B cell (primary cell): Measurements from ENCODE around the gene PRIM1. TPM values are rescaled to one million over a fixed set of nuclear protein-coding genes. Genes with fewer than 3 reads are reported as not detected.

Experiments
- ATAC-seq: fragments of 200-7000 bp; cut with Tn5 transposase; one replicate; pipeline ENCODE4 v1.10.0; 2021; ENCODE audit warnings: low read depth, mild to moderate bottlenecking, moderate number of reproducible peaks, moderate library complexity
- CTCF ChIA-PET: fragments of 350-600 bp; sonication (Branson Sonifier 250); formaldehyde crosslinking; loops from one replicate; lab custom pipeline; 2021; ENCODE audit warnings: antibody characterized with exemption, inconsistent platforms; lab: Charles Lee
- POLR2A ChIA-PET: fragments of 350-600 bp; sonication (Branson Sonifier 250); formaldehyde crosslinking; loops from one replicate; lab custom pipeline; 2021; ENCODE audit warnings: antibody characterized with exemption; lab: Charles Lee
- DNase-seq: peaks from one replicate; pipeline ENCODE4 v3.0.0; 2013
- H2AFZ ChIP-seq: 2 replicates; pipeline ENCODE4 v1.6.1; 2012; ENCODE audit warnings: mild to moderate bottlenecking, low read depth, low read length; ENCODE audit not compliant: insufficient read depth, poor library complexity, severe bottlenecking
- H3K27ac ChIP-seq, 2 donors: 1 replicate in 1 of 2; 2 replicates in 1 of 2; pipeline ENCODE4 v1.5.1; 2012 to 2013; ENCODE audit warnings: low read length in 2 of 2, mild to moderate bottlenecking in 2 of 2, moderate library complexity in 1 of 2
- H3K27me3 ChIP-seq, 4 experiments: fragments of 200-600 bp in 1 of 4; sonication (generic) in 1 of 4; replicated peaks in 1 of 4; 1 replicate in 2 of 4; 2 replicates in 2 of 4; pipeline versions ENCODE4 v1.6.1 to v1.7.0; 2013 to 2016; ENCODE audit warnings: low read length in 3 of 4, mild to moderate bottlenecking in 2 of 4, mixed read lengths in 1 of 4, moderate library complexity in 1 of 4; ENCODE audit not compliant: insufficient read depth in 4 of 4, control insufficient read depth in 3 of 4; ENCODE audit errors: control extremely low read depth in 1 of 4
- H3K36me3 ChIP-seq, 2 experiments: replicated peaks in 1 of 2; 1 replicate in 1 of 2; 2 replicates in 1 of 2; pipeline versions ENCODE4 v1.6.1 to v1.7.1; 2013; ENCODE audit warnings: low read length in 1 of 2; ENCODE audit not compliant: insufficient read depth in 2 of 2, control insufficient read depth in 1 of 2; ENCODE audit errors: control extremely low read depth in 1 of 2, extremely low read depth in 1 of 2
- H3K4me1 ChIP-seq, 2 donors: fragments of 200-600 bp in 1 of 2; sonication (generic) in 1 of 2; 1 replicate in 1 of 2; 2 replicates in 1 of 2; pipeline versions ENCODE4 v1.5.1 to v1.6.1; 2013 to 2017; ENCODE audit warnings: low read length in 2 of 2; ENCODE audit not compliant: control insufficient read depth in 2 of 2, insufficient read depth in 2 of 2
- H3K4me2 ChIP-seq: replicated peaks from 2 replicates; pipeline ENCODE3; 2012; ENCODE audit warnings: mild to moderate bottlenecking, low read depth, low read length; ENCODE audit not compliant: poor library complexity, severe bottlenecking
- H3K4me3 ChIP-seq, 5 experiments: fragments of 200-600 bp in 1 of 5; sonication (generic) in 1 of 5; 1 replicate in 3 of 5; 2 replicates in 2 of 5; pipeline versions ENCODE4 v1.5.1 to v1.7.0; 2011 to 2016; ENCODE audit warnings: low read length in 4 of 5, mild to moderate bottlenecking in 4 of 5, low read depth in 2 of 5, control low read depth in 1 of 5, moderate library complexity in 1 of 5; ENCODE audit not compliant: insufficient read depth in 1 of 5; ENCODE audit errors: control extremely low read depth in 1 of 5, extremely low read depth in 1 of 5
- H3K79me2 ChIP-seq: fragments of 200-600 bp; sonication (generic); one replicate; pipeline ENCODE4 v1.6.0; 2016; ENCODE audit warnings: low read length; ENCODE audit not compliant: control insufficient read depth, insufficient read depth
- H3K9ac ChIP-seq: fragments of 200-600 bp; sonication (generic); 2 replicates; pipeline ENCODE4 v1.6.1; 2017; ENCODE audit warnings: mild to moderate bottlenecking, low read length, moderate library complexity
- H3K9me3 ChIP-seq, 3 donors: one replicate each; pipeline versions ENCODE4 v1.6.1 to v1.7.1; 2013; ENCODE audit warnings: low read length in 2 of 3; ENCODE audit not compliant: control insufficient read depth in 2 of 3, insufficient read depth in 1 of 3; ENCODE audit errors: control extremely low read depth in 1 of 3
- H4K20me1 ChIP-seq: 2 replicates; pipeline ENCODE4 v1.6.0; 2012; ENCODE audit warnings: mild to moderate bottlenecking, low read length; ENCODE audit not compliant: insufficient read depth, control insufficient read depth, poor library complexity, severe bottlenecking
- H3K27ac Mint-ChIP-seq: one replicate; pipeline ENCODE4 v1.8.0; 2021; ENCODE audit warnings: mixed read lengths
- H3K27me3 Mint-ChIP-seq: one replicate; pipeline ENCODE4 v1.8.0; 2021; ENCODE audit warnings: mixed read lengths
- H3K4me1 Mint-ChIP-seq: one replicate; pipeline ENCODE4 v1.8.0; 2021; ENCODE audit warnings: mixed read lengths
- H3K4me3 Mint-ChIP-seq: one replicate; pipeline ENCODE4 v1.8.0; 2021; ENCODE audit warnings: mixed read lengths
- H3K9me3 Mint-ChIP-seq: one replicate; pipeline ENCODE4 v1.8.0; 2022; ENCODE audit warnings: mixed read lengths; ENCODE audit not compliant: insufficient read depth
- EZH2 ChIP-seq: IDR thresholded peaks from 2 replicates; pipeline ENCODE4 v1.6.1; 2012; ENCODE audit warnings: borderline replicate concordance, low read depth, mild to moderate bottlenecking, moderate library complexity, low read length; ENCODE audit not compliant: insufficient read depth, poor library complexity, severe bottlenecking
- whole genome bisulfite sequencing: methylation state at CpG from one replicate; pipeline ENCODE4 v1.1.5; 2013; ENCODE audit warnings: missing lambda C conversion rate; ENCODE audit not compliant: insufficient coverage; 5-methylcytosine and 5-hydroxymethylcytosine counted together
- intact Hi-C: fragments of 100-400 bp; cut with micrococcal nuclease; formaldehyde crosslinking; loops from one replicate; pipeline ENCODE4 v1.10.0; 2022
- polyA plus RNA-seq: library from polyadenylated mRNA; depleted of rRNA; stranded (reverse); fragments of >200 nt; gene quantifications from 2 replicates; pipeline ENCODE4 v1.2.3, GENCODE V29; 2012
- total RNA-seq, 2 donors: library from RNA; stranded (reverse); fragments of 120-200 nt in 1 of 2; gene quantifications; 1 replicate in 1 of 2; 2 replicates in 1 of 2; pipeline versions ENCODE4 v1.2.3 to v1.2.4, GENCODE V29; 2013 to 2022
- TF ChIP-seq, protein P1 (sequence below): fragments of 200-600 bp; IDR thresholded peaks from one replicate; pipeline ENCODE4 v1.8.0; 2022; ENCODE audit warnings: antibody characterized with exemption, mild to moderate bottlenecking

PRIM1 gene
- total and polyA plus RNA-seq, 2 donors (not counting 1 experiment from before 2014, with no cell fraction given), result 16.9 to 25.4 TPM

- H3K9ac ChIP-seq, result no peak overlapping the region
- no peak overlapping the region for H3K4me2 ChIP-seq
- H3K79me2 ChIP-seq, result no peaks in the 10 kb centered on the region
- intact Hi-C loops, result no loop called here
- no peaks in the 10 kb centered on the region for H3K27me3 Mint-ChIP-seq
- peaks cover 11 to 15% of the 10 kb centered on the region in 2 donors for H3K4me1 ChIP-seq
- TF ChIP-seq EZH2, result no peak
- TF ChIP-seq, protein P1, sequence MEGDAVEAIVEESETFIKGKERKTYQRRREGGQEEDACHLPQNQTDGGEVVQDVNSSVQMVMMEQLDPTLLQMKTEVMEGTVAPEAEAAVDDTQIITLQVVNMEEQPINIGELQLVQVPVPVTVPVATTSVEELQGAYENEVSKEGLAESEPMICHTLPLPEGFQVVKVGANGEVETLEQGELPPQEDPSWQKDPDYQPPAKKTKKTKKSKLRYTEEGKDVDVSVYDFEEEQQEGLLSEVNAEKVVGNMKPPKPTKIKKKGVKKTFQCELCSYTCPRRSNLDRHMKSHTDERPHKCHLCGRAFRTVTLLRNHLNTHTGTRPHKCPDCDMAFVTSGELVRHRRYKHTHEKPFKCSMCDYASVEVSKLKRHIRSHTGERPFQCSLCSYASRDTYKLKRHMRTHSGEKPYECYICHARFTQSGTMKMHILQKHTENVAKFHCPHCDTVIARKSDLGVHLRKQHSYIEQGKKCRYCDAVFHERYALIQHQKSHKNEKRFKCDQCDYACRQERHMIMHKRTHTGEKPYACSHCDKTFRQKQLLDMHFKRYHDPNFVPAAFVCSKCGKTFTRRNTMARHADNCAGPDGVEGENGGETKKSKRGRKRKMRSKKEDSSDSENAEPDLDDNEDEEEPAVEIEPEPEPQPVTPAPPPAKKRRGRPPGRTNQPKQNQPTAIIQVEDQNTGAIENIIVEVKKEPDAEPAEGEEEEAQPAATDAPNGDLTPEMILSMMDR, result no peak
- no peak for ATAC-seq
- no peak overlapping the region for H3K4me3 Mint-ChIP-seq
- no peak overlapping the region for H2AFZ ChIP-seq
- no peak overlapping the region for H3K27ac Mint-ChIP-seq
- H3K27ac ChIP-seq, result no peak overlapping the region
- WGBS, result 75% methylated on average over 2 of the region's 5 CpGs
- H3K9me3 Mint-ChIP-seq, result no peaks in the 10 kb centered on the region
- POLR2A ChIA-PET, result no interaction called here
- no peaks in the 10 kb centered on the region for H4K20me1 ChIP-seq
- H3K9me3 ChIP-seq, result no peaks in the 10 kb centered on the region
- H3K4me3 ChIP-seq, result no peak overlapping the region
- H3K4me1 Mint-ChIP-seq, result peaks cover 12% of the 10 kb centered on the region
- no peak for DNase-seq
- no peaks in the 10 kb centered on the region for H3K27me3 ChIP-seq
- CTCF ChIA-PET, result interaction anchor here (0.7 to 14.7 kb wide), 7 partner anchors 9 to 348 kb away, joined by 3 to 152 read pairs (median 4); partner anchors contain the start of gene STAT6
- no peaks in the 10 kb centered on the region for H3K36me3 ChIP-seq
Measured at GRCh38 chr12:56763753-56764657, 11.9 kb upstream of the PRIM1 start.

DNA sequence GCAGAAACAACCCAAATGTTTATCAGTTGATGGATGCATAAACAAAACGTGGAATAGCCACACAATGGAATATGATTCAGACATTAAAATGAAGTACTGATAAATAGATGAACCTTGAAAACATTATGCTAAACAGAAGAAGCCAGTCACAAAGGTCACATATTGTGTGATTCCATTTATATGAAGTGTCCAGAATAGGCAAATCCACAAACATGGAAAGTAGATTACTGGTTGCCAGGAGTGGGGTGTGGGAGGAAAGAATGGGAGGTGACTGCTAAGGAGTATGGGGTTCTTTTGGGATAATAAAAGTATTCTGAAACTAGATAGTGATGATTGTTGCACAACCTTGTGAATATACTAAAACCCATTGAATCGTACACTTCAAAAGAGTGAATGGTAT lies 9.7 kb upstream of the PRIM1 start:
- Histone ChIP-seq H3K36me3 (no peaks in the 10 kb centered on the region), H3K79me2 (no peaks in the 10 kb centered on the region), H4K20me1 (no peaks in the 10 kb centered on the region), H3K27me3 (no peaks in the 10 kb centered on the region), H3K9ac (no peak overlapping the region), H3K4me1 (peaks cover 9 to 12% of the 10 kb centered on the region in 2 donors), H3K27ac (no peak overlapping the region), H3K4me3 (no peak overlapping the region), H3K9me3 (no peaks in the 10 kb centered on the region), H3K4me2 (no peak overlapping the region), H2AFZ (no peak overlapping the region)
- CTCF ChIA-PET, result interaction anchor here (0.7 to 14.7 kb wide), 4 partner anchors 226 to 350 kb away, joined by 4 to 152 read pairs (median 9); partner anchors contain the start of gene STAT6
- TF ChIP-seq, protein P1, result no peak
- Mint-ChIP-seq H3K27ac (no peak overlapping the region), H3K4me3 (no peak overlapping the region), H3K4me1 (peaks cover 13% of the 10 kb centered on the region), H3K27me3 (no peaks in the 10 kb centered on the region), H3K9me3 (no peaks in the 10 kb centered on the region)
- no CpG with 5 or more reads among the region's 2 CpGs for WGBS
- POLR2A ChIA-PET, result no interaction called here
- DNase-seq (no peak), ATAC-seq (no peak)
- intact Hi-C loops, result no loop called here
